GM12801 (cell line): ENCODE measurements around the gene CAPN8.

Source experiments
- CTCF ChIP-seq: IDR thresholded peaks from one replicate; pipeline ENCODE4 v1.5.1; 2011; ENCODE audit warnings: control low read depth; ENCODE audit not compliant: insufficient read length; ENCODE audit errors: extremely low read depth

The CAPN8 gene

DNA sequence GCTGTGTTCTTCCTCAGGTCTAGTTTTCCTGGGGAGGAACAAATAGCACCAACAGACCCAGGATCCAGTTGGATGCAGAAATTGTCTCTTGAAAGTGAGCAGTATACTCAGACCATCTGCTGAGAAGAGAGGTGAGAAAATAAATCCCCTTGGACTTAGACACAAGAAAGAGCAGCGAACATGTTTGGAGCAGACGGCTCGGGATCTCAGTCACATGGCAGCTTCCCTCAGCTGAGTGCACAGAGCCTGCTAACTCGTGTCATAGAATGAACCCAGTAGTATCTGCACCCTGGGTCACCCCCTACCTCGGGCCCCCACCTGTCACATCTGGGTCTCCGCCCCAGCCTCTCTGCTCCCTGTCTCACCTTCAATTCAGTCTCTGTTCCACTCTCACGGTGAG is 156.7 kb downstream of the CAPN8 start:
- TF ChIP-seq CTCF, result no peak

GRCh38 chr1:223504741-223505140 is 160.8 kb downstream of the CAPN8 start:
- TF ChIP-seq CTCF, result no peak

GRCh38 chr1:223503348-223503747 is 162.2 kb downstream of the CAPN8 start:
- TF ChIP-seq CTCF, result no peak

GRCh38 chr1:223500560-223501425 is 164.7 kb downstream of the CAPN8 start:
- no peak for TF ChIP-seq CTCF

DNA sequence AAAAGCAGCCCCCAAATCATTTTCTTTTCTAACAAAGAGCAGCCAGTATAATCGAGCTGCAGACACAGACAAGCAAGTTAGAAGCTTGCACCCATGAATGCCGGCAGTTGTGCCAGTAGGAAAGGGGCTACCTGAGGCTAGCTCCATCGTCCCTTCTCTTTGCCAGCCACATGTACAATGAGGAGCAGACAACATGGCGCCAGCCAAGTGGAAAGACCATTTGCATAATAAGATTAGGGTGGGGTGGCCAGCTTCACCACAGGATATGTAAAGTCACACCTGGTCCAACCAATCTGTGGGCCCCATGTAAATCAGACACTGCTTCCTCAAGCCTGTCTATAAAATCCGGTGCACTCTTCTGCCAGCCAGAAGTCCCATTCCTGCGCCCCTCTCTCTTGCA is 168.6 kb downstream of the CAPN8 start:
- TF ChIP-seq CTCF, result no peak

- TF ChIP-seq CTCF, result no peak
Observed at GRCh38 chr1:223494926-223495645, 170.4 kb downstream of the CAPN8 start.

DNA sequence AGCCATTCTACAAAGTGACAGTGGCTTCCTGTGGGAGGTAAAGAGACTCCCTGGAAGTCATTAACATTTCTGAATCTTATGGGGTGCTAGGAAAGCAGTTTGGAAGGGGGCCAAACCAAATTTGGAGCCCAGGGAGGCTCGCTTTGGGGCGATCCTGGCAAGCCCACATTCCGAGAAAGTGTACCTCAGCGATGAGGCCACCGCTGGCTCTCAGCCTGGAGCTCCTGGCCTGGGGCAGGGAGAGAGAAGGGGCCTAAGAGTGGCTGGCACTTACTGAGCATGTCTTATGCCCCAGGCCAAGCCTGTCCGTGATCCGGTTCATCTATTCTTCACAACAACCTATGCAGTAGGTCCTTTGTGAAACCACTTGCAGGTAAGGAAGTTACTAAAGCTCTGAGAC is 173.5 kb downstream of the CAPN8 start:
- TF ChIP-seq CTCF, result no peak
